ENCODE results near the gene CCDC9B.

CCDC9B gene

DNA sequence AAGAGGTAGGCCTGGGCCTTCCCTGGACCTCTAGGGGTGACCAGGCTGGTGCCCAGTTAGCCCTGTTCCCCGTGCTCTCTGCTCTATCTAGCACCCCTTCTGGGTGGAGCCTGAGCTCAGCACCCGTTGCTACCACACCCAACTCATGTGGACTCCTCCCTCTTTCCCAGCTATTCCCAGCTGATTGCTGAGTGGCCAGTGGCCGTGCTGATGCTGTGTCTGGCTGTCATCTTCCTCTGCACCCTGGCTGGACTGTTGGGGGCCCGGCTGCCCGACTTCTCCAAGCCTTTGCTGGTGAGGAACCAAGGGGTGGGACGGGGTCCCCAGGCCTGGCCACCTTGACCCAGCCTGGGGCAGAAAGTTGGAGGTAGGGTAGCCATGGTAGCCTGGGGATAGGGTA is 23.5 kb upstream of the CCDC9B start:
- Histone ChIP-seq H3K27me3 (peaks cover under 1% of the 10 kb centered on the region), H3K9me3 (no peaks in the 10 kb centered on the region), H3K27ac (no peak overlapping the region), H3K36me3 (peaks cover 17% of the 10 kb centered on the region), H3K4me3 (ENCODE audit: low read depth in 1 of 2, low read length in 1 of 2) (no peak overlapping the region), H3K4me1 (ENCODE audit: control insufficient read depth in 1 of 2, insufficient read depth in 1 of 2, low read depth in 1 of 2, low read length in 1 of 2) (peaks cover 19 to 21% of the 10 kb centered on the region in 2 experiments)
- TF ChIP-seq, protein P1, sequence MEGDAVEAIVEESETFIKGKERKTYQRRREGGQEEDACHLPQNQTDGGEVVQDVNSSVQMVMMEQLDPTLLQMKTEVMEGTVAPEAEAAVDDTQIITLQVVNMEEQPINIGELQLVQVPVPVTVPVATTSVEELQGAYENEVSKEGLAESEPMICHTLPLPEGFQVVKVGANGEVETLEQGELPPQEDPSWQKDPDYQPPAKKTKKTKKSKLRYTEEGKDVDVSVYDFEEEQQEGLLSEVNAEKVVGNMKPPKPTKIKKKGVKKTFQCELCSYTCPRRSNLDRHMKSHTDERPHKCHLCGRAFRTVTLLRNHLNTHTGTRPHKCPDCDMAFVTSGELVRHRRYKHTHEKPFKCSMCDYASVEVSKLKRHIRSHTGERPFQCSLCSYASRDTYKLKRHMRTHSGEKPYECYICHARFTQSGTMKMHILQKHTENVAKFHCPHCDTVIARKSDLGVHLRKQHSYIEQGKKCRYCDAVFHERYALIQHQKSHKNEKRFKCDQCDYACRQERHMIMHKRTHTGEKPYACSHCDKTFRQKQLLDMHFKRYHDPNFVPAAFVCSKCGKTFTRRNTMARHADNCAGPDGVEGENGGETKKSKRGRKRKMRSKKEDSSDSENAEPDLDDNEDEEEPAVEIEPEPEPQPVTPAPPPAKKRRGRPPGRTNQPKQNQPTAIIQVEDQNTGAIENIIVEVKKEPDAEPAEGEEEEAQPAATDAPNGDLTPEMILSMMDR (IDR thresholded peaks at IDR 0.05): no peak

DNA sequence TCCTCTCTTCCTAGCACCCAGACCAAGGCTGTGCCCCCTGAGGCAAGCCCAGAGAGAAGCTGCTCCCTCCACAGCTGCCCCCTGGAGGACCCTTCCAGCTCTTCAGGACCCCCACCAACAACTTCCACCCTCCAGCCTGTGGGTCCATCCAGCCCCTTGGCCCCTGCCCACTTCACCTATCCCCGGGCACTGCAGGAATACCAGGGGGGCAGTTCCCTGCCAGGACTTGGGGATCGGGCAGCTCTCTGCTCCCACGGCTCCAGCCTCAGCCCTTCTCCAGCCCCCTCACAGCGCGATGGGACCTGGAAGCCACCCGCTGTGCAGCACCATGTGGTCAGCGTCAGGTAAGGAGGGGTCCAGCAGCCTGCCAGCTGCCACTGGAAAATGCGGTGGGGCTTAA is 22.9 kb upstream of the CCDC9B start:
- Histone ChIP-seq H3K27ac (no peak overlapping the region), H3K4me3 (ENCODE audit: low read depth in 1 of 2, low read length in 1 of 2) (no peak overlapping the region), H3K27me3 (peaks cover 7% of the 10 kb centered on the region), H3K36me3 (peaks cover 17% of the 10 kb centered on the region), H3K4me1 (ENCODE audit: control insufficient read depth in 1 of 2, insufficient read depth in 1 of 2, low read depth in 1 of 2, low read length in 1 of 2) (peaks cover 22 to 26% of the 10 kb centered on the region in 2 experiments), H3K9me3 (no peaks in the 10 kb centered on the region)
- TF ChIP-seq, protein P1 (IDR thresholded peaks at IDR 0.05): no peak

- TF ChIP-seq, protein P1 (IDR thresholded peaks at IDR 0.05): no peak
These were observed 20.9 kb upstream of the CCDC9B start for GRCh38 chr15:40361640-40362039.

DNA sequence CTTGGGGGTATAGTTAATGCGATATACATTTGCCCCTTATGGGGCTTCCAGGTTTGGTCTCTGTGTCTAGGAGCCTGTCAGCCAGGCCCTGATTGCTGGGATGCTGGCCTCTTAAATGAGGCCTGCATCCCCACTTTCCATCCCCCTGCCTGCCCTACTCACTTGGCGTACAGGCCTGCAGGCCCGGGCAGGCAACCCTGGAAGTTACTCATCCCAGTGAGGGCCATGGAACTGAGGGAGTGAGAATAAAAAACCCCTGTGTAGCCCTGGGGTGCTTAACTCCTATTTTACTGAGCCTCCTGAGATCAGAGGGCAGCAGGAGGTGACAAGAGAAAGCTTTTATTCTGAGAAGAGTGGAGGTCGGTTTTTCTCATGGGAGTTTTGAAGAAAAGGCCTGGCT is 19.3 kb upstream of the CCDC9B start:
- TF ChIP-seq, protein P1 (IDR thresholded peaks at IDR 0.05): no peak
- Histone ChIP-seq H3K9me3 (no peaks in the 10 kb centered on the region), H3K4me1 (ENCODE audit: control insufficient read depth in 1 of 2, insufficient read depth in 1 of 2, low read depth in 1 of 2, low read length in 1 of 2) (peaks cover 13 to 18% of the 10 kb centered on the region in 2 experiments), H3K27ac (no peak overlapping the region), H3K27me3 (peaks cover 11% of the 10 kb centered on the region), H3K4me3 (ENCODE audit: low read depth in 1 of 2, low read length in 1 of 2) (no peak overlapping the region), H3K36me3 (peaks cover 17% of the 10 kb centered on the region)

More at GRCh38 chr15:40361640-40362039, 20.9 kb upstream of the CCDC9B start:
- Histone ChIP-seq H3K27ac (no peak overlapping the region), H3K4me3 (ENCODE audit: low read depth in 1 of 2, low read length in 1 of 2) (no peak overlapping the region), H3K27me3 (peaks cover 11% of the 10 kb centered on the region), H3K36me3 (peaks cover 17% of the 10 kb centered on the region), H3K9me3 (no peaks in the 10 kb centered on the region), H3K4me1 (ENCODE audit: control insufficient read depth in 1 of 2, insufficient read depth in 1 of 2, low read depth in 1 of 2, low read length in 1 of 2) (peaks cover 14 to 20% of the 10 kb centered on the region in 2 experiments)

GRCh38 chr15:40358471-40359353 is 18.0 kb upstream of the CCDC9B start:
- peaks cover 13 to 18% of the 10 kb centered on the region in 2 experiments for H3K4me1 ChIP-seq (ENCODE audit: control insufficient read depth in 1 of 2, insufficient read depth in 1 of 2, low read depth in 1 of 2, low read length in 1 of 2)
- no peaks in the 10 kb centered on the region for H3K9me3 ChIP-seq
- peaks cover 11% of the 10 kb centered on the region for H3K27me3 ChIP-seq
- peak overlapping the region; percentile 64 to 78 for H3K4me3 ChIP-seq (ENCODE audit: low read depth in 1 of 2, low read length in 1 of 2)
- no peak overlapping the region for H3K27ac ChIP-seq
- TF ChIP-seq, protein P1 (IDR thresholded peaks at IDR 0.05): no peak
- peaks cover 13% of the 10 kb centered on the region for H3K36me3 ChIP-seq
